B cell (primary cell): ENCODE measurements around the gene KNL1. TPM values are rescaled to one million over a fixed set of nuclear protein-coding genes. Genes with fewer than 3 reads are reported as not detected.

Experiments used
- ATAC-seq: fragments of 200-7000 bp; cut with Tn5 transposase; one replicate; pipeline ENCODE4 v1.10.0; 2021; ENCODE audit warnings: low read depth, mild to moderate bottlenecking, moderate number of reproducible peaks, moderate library complexity
- CTCF ChIA-PET: fragments of 350-600 bp; sonication (Branson Sonifier 250); formaldehyde crosslinking; loops from one replicate; lab custom pipeline; 2021; ENCODE audit warnings: antibody characterized with exemption, inconsistent platforms; lab: Charles Lee
- POLR2A ChIA-PET: fragments of 350-600 bp; sonication (Branson Sonifier 250); formaldehyde crosslinking; loops from one replicate; lab custom pipeline; 2021; ENCODE audit warnings: antibody characterized with exemption; lab: Charles Lee
- DNase-seq: peaks from one replicate; pipeline ENCODE4 v3.0.0; 2013
- H2AFZ ChIP-seq: 2 replicates; pipeline ENCODE4 v1.6.1; 2012; ENCODE audit warnings: mild to moderate bottlenecking, low read depth, low read length; ENCODE audit not compliant: insufficient read depth, poor library complexity, severe bottlenecking
- H3K27ac ChIP-seq, 2 donors: 1 replicate in 1 of 2; 2 replicates in 1 of 2; pipeline ENCODE4 v1.5.1; 2012 to 2013; ENCODE audit warnings: low read length in 2 of 2, mild to moderate bottlenecking in 2 of 2, moderate library complexity in 1 of 2
- H3K27me3 ChIP-seq, 4 experiments: fragments of 200-600 bp in 1 of 4; sonication (generic) in 1 of 4; replicated peaks in 1 of 4; 1 replicate in 2 of 4; 2 replicates in 2 of 4; pipeline versions ENCODE4 v1.6.1 to v1.7.0; 2013 to 2016; ENCODE audit warnings: low read length in 3 of 4, mild to moderate bottlenecking in 2 of 4, mixed read lengths in 1 of 4, moderate library complexity in 1 of 4; ENCODE audit not compliant: insufficient read depth in 4 of 4, control insufficient read depth in 3 of 4; ENCODE audit errors: control extremely low read depth in 1 of 4
- H3K36me3 ChIP-seq, 2 experiments: replicated peaks in 1 of 2; 1 replicate in 1 of 2; 2 replicates in 1 of 2; pipeline versions ENCODE4 v1.6.1 to v1.7.1; 2013; ENCODE audit warnings: low read length in 1 of 2; ENCODE audit not compliant: insufficient read depth in 2 of 2, control insufficient read depth in 1 of 2; ENCODE audit errors: control extremely low read depth in 1 of 2, extremely low read depth in 1 of 2
- H3K4me1 ChIP-seq, 2 donors: fragments of 200-600 bp in 1 of 2; sonication (generic) in 1 of 2; 1 replicate in 1 of 2; 2 replicates in 1 of 2; pipeline versions ENCODE4 v1.5.1 to v1.6.1; 2013 to 2017; ENCODE audit warnings: low read length in 2 of 2; ENCODE audit not compliant: control insufficient read depth in 2 of 2, insufficient read depth in 2 of 2
- H3K4me2 ChIP-seq: replicated peaks from 2 replicates; pipeline ENCODE3; 2012; ENCODE audit warnings: mild to moderate bottlenecking, low read depth, low read length; ENCODE audit not compliant: poor library complexity, severe bottlenecking
- H3K4me3 ChIP-seq, 5 experiments: fragments of 200-600 bp in 1 of 5; sonication (generic) in 1 of 5; 1 replicate in 3 of 5; 2 replicates in 2 of 5; pipeline versions ENCODE4 v1.5.1 to v1.7.0; 2011 to 2016; ENCODE audit warnings: low read length in 4 of 5, mild to moderate bottlenecking in 4 of 5, low read depth in 2 of 5, control low read depth in 1 of 5, moderate library complexity in 1 of 5; ENCODE audit not compliant: insufficient read depth in 1 of 5; ENCODE audit errors: control extremely low read depth in 1 of 5, extremely low read depth in 1 of 5
- H3K79me2 ChIP-seq: fragments of 200-600 bp; sonication (generic); one replicate; pipeline ENCODE4 v1.6.0; 2016; ENCODE audit warnings: low read length; ENCODE audit not compliant: control insufficient read depth, insufficient read depth
- H3K9ac ChIP-seq: fragments of 200-600 bp; sonication (generic); 2 replicates; pipeline ENCODE4 v1.6.1; 2017; ENCODE audit warnings: mild to moderate bottlenecking, low read length, moderate library complexity
- H3K9me3 ChIP-seq, 3 donors: one replicate each; pipeline versions ENCODE4 v1.6.1 to v1.7.1; 2013; ENCODE audit warnings: low read length in 2 of 3; ENCODE audit not compliant: control insufficient read depth in 2 of 3, insufficient read depth in 1 of 3; ENCODE audit errors: control extremely low read depth in 1 of 3
- H4K20me1 ChIP-seq: 2 replicates; pipeline ENCODE4 v1.6.0; 2012; ENCODE audit warnings: mild to moderate bottlenecking, low read length; ENCODE audit not compliant: insufficient read depth, control insufficient read depth, poor library complexity, severe bottlenecking
- H3K27ac Mint-ChIP-seq: one replicate; pipeline ENCODE4 v1.8.0; 2021; ENCODE audit warnings: mixed read lengths
- H3K27me3 Mint-ChIP-seq: one replicate; pipeline ENCODE4 v1.8.0; 2021; ENCODE audit warnings: mixed read lengths
- H3K4me1 Mint-ChIP-seq: one replicate; pipeline ENCODE4 v1.8.0; 2021; ENCODE audit warnings: mixed read lengths
- H3K4me3 Mint-ChIP-seq: one replicate; pipeline ENCODE4 v1.8.0; 2021; ENCODE audit warnings: mixed read lengths
- H3K9me3 Mint-ChIP-seq: one replicate; pipeline ENCODE4 v1.8.0; 2022; ENCODE audit warnings: mixed read lengths; ENCODE audit not compliant: insufficient read depth
- CTCF ChIP-seq: fragments of 200-600 bp; IDR thresholded peaks from one replicate; pipeline ENCODE4 v1.8.0; 2022; ENCODE audit warnings: antibody characterized with exemption, mild to moderate bottlenecking
- EZH2 ChIP-seq: IDR thresholded peaks from 2 replicates; pipeline ENCODE4 v1.6.1; 2012; ENCODE audit warnings: borderline replicate concordance, low read depth, mild to moderate bottlenecking, moderate library complexity, low read length; ENCODE audit not compliant: insufficient read depth, poor library complexity, severe bottlenecking
- WGBS: methylation state at CpG from one replicate; pipeline ENCODE4 v1.1.5; 2013; ENCODE audit warnings: missing lambda C conversion rate; ENCODE audit not compliant: insufficient coverage; 5-methylcytosine and 5-hydroxymethylcytosine counted together
- intact Hi-C: fragments of 100-400 bp; cut with micrococcal nuclease; formaldehyde crosslinking; loops from one replicate; pipeline ENCODE4 v1.10.0; 2022
- polyA plus RNA-seq: library from polyadenylated mRNA; depleted of rRNA; stranded (reverse); fragments of >200 nt; gene quantifications from 2 replicates; pipeline ENCODE4 v1.2.3, GENCODE V29; 2012
- total RNA-seq, 2 donors: library from RNA; stranded (reverse); fragments of 120-200 nt in 1 of 2; gene quantifications; 1 replicate in 1 of 2; 2 replicates in 1 of 2; pipeline versions ENCODE4 v1.2.3 to v1.2.4, GENCODE V29; 2013 to 2022

Gene KNL1
- total and polyA plus RNA-seq, 2 donors (not counting 1 experiment from before 2014, with no cell fraction given): 0.91 to 4.0 TPM

GRCh38 chr15:40564591-40565332, 29.3 kb upstream of the KNL1 start, which contains the start of gene CCDC32:
Gene CCDC32, minus strand, starts transcription at chr15:40565042. Its CDS starts 2,027 bp downstream, at chr15:40563015.
- ChIA-PET POLR2A (interaction anchor here (0.6 to 1.3 kb wide), 9 partner anchors 12 to 279 kb away, joined by 3 to 9 read pairs (median 4); partner anchors contain the start of genes RAD51 and SPINT1), CTCF (interaction anchor here (0.5 to 3.0 kb wide), 12 partner anchors 13 to 338 kb away, joined by 3 to 32 read pairs (median 3); no protein-coding TSS in a partner anchor)
- TF ChIP-seq EZH2: no peak
- no peak for TF ChIP-seq CTCF
- 0% methylated on average over 36 of the region's 40 CpGs for WGBS
- peak within 1 kb of the TSS; percentile 82 for H3K4me2 ChIP-seq
- no peaks in the 10 kb centered on the region for H3K27me3 Mint-ChIP-seq
- peak within 1 kb of the TSS; percentile 88 for H3K9ac ChIP-seq
- peaks cover 1 to 21% of the 10 kb centered on the region in 2 experiments for H3K36me3 ChIP-seq
- H3K4me3 Mint-ChIP-seq: peak within 1 kb of the TSS; percentile 82
- DNase-seq (peak; percentile 96), ATAC-seq (peak; percentile 90)
- no peaks in the 10 kb centered on the region for H3K27me3 ChIP-seq
- H3K27ac Mint-ChIP-seq: peak within 1 kb of the TSS; percentile 86
- no peaks in the 10 kb centered on the region for H3K9me3 ChIP-seq
- intact Hi-C loops: loop anchor here (1.0 to 10.0 kb wide), 6 partner anchors 14 to 550 kb away; partner anchors contain the start of genes BAHD1, INO80, KNL1 and VPS18
- peak within 1 kb of the TSS; percentile 81 to 100 (median 89) for H3K4me3 ChIP-seq
- H3K27ac ChIP-seq: peak within 1 kb of the TSS; percentile 87 to 97
- H3K4me1 Mint-ChIP-seq: peaks cover 62% of the 10 kb centered on the region
- no peaks in the 10 kb centered on the region for H3K9me3 Mint-ChIP-seq
- H2AFZ ChIP-seq: peak within 1 kb of the TSS; percentile 84
- peaks cover 72% of the 10 kb centered on the region for H3K79me2 ChIP-seq
- H3K4me1 ChIP-seq: peaks cover 50 to 55% of the 10 kb centered on the region in 2 donors
- H4K20me1 ChIP-seq: peaks cover 12% of the 10 kb centered on the region
